ENCODE data around the gene PODN.

Gene PODN

GRCh38 chr1:53091841-53092645 lies 30.0 kb downstream of the PODN start:
- no peak for DNase-seq

GRCh38 chr1:53092659-53093450 lies 30.8 kb downstream of the PODN start:
- DNase-seq: no peak

- DNase-seq: no peak
These were observed 31.4 kb downstream of the PODN start for GRCh38 chr1:53093451-53093754.

- no peak for DNase-seq
These were observed 31.9 kb downstream of the PODN start for GRCh38 chr1:53093778-53094532.

GRCh38 chr1:53094533-53094919 lies 32.5 kb downstream of the PODN start:
- no peak for DNase-seq

GRCh38 chr1:53104289-53104913 lies 42.4 kb downstream of the PODN start:
- DNase-seq: no peak

- no peak for DNase-seq
These were observed 45.1 kb downstream of the PODN start for GRCh38 chr1:53107090-53107489.

- DNase-seq: peak; percentile 40 to 50
These were observed 45.7 kb downstream of the PODN start for GRCh38 chr1:53107570-53108322.

- DNase-seq: no peak
These were observed 46.9 kb downstream of the PODN start for GRCh38 chr1:53108646-53109580.

GRCh38 chr1:53110370-53111072 lies 48.5 kb downstream of the PODN start:
- no peak for DNase-seq

GRCh38 chr1:53111073-53111556 lies 49.1 kb downstream of the PODN start:
- no peak for DNase-seq

GRCh38 chr1:53111693-53112092 lies 49.7 kb downstream of the PODN start:
- DNase-seq: no peak

- DNase-seq: no peak
These were observed 50.3 kb downstream of the PODN start for GRCh38 chr1:53112271-53112774.

- DNase-seq: no peak
These were observed 50.8 kb downstream of the PODN start for GRCh38 chr1:53112861-53113260.

GRCh38 chr1:53114090-53114489 lies 52.1 kb downstream of the PODN start:
- no peak for DNase-seq

GRCh38 chr1:53114581-53115400 lies 52.8 kb downstream of the PODN start:
- no peak for DNase-seq

- DNase-seq: peak in 1 of 2 experiments; percentile 39
These were observed 53.6 kb downstream of the PODN start for GRCh38 chr1:53115403-53116306.

- no peak for DNase-seq
These were observed 54.3 kb downstream of the PODN start for GRCh38 chr1:53116307-53116810.
